KOPT-K1 (cell line): Measurements from ENCODE around the gene OSER1.

Experiments used
- H3K27ac ChIP-seq: fragments of 200-600 bp; sonication (generic); 2 replicates; pipeline ENCODE4 v1.5.1; 2016; ENCODE audit warnings: antibody characterized with exemption, mild to moderate bottlenecking, low read depth, low read length; ENCODE audit not compliant: poor library complexity, severe bottlenecking
- H3K36me3 ChIP-seq: fragments of 200-600 bp; sonication (generic); 2 replicates; pipeline ENCODE4 v1.5.1; 2017; ENCODE audit warnings: antibody characterized with exemption, mild to moderate bottlenecking, low read length, moderate library complexity; ENCODE audit not compliant: insufficient read depth
- H3K9me3 ChIP-seq: fragments of 200-600 bp; sonication (generic); 2 replicates; pipeline ENCODE4 v1.5.1; 2017; ENCODE audit warnings: antibody characterized with exemption, low read length, mild to moderate bottlenecking; ENCODE audit not compliant: insufficient read depth, poor library complexity, severe bottlenecking

Gene OSER1

GRCh38 chr20:44182135-44182765, 28.3 kb downstream of the OSER1 start:
- Histone ChIP-seq H3K27ac (no peak overlapping the region), H3K9me3 (no peaks in the 10 kb centered on the region), H3K36me3 (no peaks in the 10 kb centered on the region)

- Histone ChIP-seq H3K27ac (no peak overlapping the region), H3K9me3 (no peaks in the 10 kb centered on the region), H3K36me3 (no peaks in the 10 kb centered on the region)
Measured at GRCh38 chr20:44181611-44182010, 29.0 kb downstream of the OSER1 start.

GRCh38 chr20:44180814-44181213, 29.8 kb downstream of the OSER1 start:
- Histone ChIP-seq H3K36me3 (no peaks in the 10 kb centered on the region), H3K9me3 (no peaks in the 10 kb centered on the region), H3K27ac (no peak overlapping the region)

GRCh38 chr20:44176833-44177534, 33.6 kb downstream of the OSER1 start:
- no peak overlapping the region for H3K27ac ChIP-seq
- H3K36me3 ChIP-seq: no peaks in the 10 kb centered on the region
- no peaks in the 10 kb centered on the region for H3K9me3 ChIP-seq

- Histone ChIP-seq H3K27ac (no peak overlapping the region), H3K36me3 (no peaks in the 10 kb centered on the region), H3K9me3 (no peaks in the 10 kb centered on the region)
Measured at GRCh38 chr20:44174996-44175765, 35.4 kb downstream of the OSER1 start.

DNA sequence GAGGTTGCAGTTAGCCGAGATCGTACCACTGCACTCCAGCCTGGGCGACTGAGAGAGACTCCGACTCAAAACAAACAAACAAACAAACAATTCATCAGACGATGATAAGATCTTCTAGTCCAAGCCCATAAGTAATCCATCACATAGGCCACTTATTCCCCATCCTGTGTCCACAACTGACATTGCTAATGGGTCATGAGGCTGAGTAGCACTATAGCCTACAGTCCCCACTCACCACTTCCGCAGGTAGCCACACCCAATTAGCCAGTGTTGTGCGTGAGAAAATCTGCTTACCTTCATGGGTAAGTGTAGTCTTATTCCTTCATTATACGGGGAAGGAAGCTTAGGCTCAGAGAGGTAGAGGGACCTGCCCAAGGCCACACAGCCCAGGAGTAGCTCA, 36.7 kb downstream of the OSER1 start:
- Histone ChIP-seq H3K27ac (no peak overlapping the region), H3K9me3 (no peaks in the 10 kb centered on the region), H3K36me3 (no peaks in the 10 kb centered on the region)

- Histone ChIP-seq H3K9me3 (no peaks in the 10 kb centered on the region), H3K36me3 (no peaks in the 10 kb centered on the region), H3K27ac (no peak overlapping the region)
Measured at GRCh38 chr20:44173116-44173515, 37.5 kb downstream of the OSER1 start.

GRCh38 chr20:44172572-44172950, 38.0 kb downstream of the OSER1 start:
- Histone ChIP-seq H3K36me3 (no peaks in the 10 kb centered on the region), H3K9me3 (no peaks in the 10 kb centered on the region), H3K27ac (no peak overlapping the region)

- no peaks in the 10 kb centered on the region for H3K9me3 ChIP-seq
- H3K27ac ChIP-seq: no peak overlapping the region
- H3K36me3 ChIP-seq: no peaks in the 10 kb centered on the region
Measured at GRCh38 chr20:44171775-44172571, 38.6 kb downstream of the OSER1 start.

DNA sequence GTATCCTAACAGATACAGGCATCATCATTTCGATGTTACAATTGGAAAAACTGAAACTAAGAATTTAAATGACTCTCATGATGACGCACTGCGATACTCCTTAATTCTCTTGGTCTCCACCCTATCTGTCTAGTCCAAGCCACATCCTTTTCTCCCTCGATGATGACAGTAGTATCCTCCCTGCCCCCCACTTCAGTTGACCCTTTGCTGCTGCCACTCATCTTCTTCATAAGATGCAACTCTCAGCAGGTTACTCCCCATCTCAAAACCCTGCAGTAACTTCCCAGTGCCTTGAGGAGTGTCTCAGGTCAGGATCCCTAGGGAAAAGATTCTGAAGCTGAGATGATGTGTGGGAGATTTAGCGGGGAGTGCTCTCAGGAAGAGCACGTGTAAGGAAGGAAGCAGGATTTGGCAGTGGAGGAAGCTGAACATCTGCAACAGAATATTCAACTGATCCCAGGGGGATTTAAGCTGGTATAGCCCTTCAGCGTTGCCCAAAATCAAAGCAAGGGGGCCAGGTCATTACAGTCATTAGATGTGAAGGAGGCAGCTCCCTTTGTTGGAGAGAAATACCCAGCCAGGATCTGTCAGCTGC, 39.7 kb downstream of the OSER1 start:
- no peak overlapping the region for H3K27ac ChIP-seq
- no peaks in the 10 kb centered on the region for H3K36me3 ChIP-seq
- H3K9me3 ChIP-seq: no peaks in the 10 kb centered on the region

DNA sequence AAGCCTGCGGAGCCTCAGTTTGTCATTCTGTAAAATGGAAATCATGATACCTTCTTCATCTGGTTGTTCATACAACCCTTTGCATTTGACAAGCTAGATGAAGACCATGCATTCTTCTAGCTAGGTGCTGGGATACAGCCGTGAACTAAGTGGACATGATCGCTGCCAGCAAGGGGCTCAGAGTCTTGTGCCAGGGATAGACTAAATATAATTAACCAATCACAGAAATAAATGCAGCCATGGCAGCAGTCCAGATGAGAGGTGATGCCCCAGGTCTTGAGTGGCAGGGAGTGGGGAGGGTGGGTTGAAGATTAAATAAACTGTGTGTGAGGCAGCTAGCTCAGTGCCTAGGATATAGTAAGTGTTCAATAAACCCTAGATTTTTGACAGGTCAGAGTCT, 42.8 kb downstream of the OSER1 start:
- Histone ChIP-seq H3K9me3 (no peaks in the 10 kb centered on the region), H3K27ac (no peak overlapping the region), H3K36me3 (no peaks in the 10 kb centered on the region)

GRCh38 chr20:44166477-44166876, 44.1 kb downstream of the OSER1 start:
- Histone ChIP-seq H3K36me3 (no peaks in the 10 kb centered on the region), H3K27ac (no peak overlapping the region), H3K9me3 (no peaks in the 10 kb centered on the region)

- H3K27ac ChIP-seq: no peak overlapping the region
Measured at GRCh38 chr20:44166008-44166407, 44.6 kb downstream of the OSER1 start.

DNA sequence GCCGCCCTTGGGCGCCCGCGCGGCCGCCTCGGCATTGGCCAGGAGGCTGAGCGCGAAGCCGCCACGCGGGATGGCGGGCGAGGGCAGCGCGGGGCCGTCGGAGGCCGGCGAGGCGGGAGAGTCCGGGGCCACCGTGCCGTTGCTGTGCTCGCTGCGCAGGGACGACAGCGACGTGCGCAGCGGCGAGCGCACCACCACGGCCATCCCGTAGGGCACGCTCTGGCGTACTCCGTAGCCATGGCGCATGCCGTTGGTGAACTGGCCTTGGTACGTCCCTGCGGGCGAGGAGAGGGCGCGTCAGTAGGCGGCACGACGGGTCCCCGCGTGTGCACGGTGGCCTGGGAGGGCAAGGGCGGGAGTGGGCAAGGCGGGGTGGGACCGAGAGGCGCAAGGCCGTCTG, 50.4 kb downstream of the OSER1 start:
- Histone ChIP-seq H3K9me3 (no peaks in the 10 kb centered on the region), H3K27ac (no peak overlapping the region), H3K36me3 (no peaks in the 10 kb centered on the region)

More at GRCh38 chr20:44166008-44166407, 44.6 kb downstream of the OSER1 start:
- Histone ChIP-seq H3K9me3 (no peaks in the 10 kb centered on the region), H3K36me3 (no peaks in the 10 kb centered on the region)

DNA sequence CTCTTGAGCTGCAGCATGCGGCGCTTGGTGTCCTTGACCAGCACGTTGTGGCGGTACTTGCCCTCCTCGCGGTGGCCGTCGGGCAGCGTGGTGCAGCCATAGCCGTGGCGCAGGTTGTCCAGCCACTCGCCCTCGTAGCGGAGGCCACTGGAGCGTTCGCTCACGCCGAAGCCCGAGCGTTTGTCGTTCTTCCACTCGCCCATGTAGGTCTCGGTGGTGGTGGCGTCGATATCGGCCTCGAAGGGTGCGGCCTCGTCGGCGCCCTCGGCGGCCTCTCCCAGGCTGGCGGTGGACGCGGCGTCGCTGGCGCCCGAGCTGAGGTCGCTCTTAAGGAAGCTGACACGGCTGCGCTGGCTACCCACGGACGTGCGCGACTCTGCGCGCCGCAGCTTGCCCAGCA, 50.9 kb downstream of the OSER1 start:
- no peaks in the 10 kb centered on the region for H3K36me3 ChIP-seq
- H3K27ac ChIP-seq: no peak overlapping the region

More for the DNA sequence above, 50.9 kb downstream of the OSER1 start:
- no peaks in the 10 kb centered on the region for H3K9me3 ChIP-seq
